K562 (cell line): ENCODE data around the gene INPP5D.

Experiments
- KDM2B ChIP-seq: fragments of 250-450 bp; sonication (Bioruptor Pico); IDR thresholded peaks from 2 replicates; pipeline ENCODE4 v1.8.0; 2021; ENCODE audit warnings: mild to moderate bottlenecking, moderate library complexity
- PHF21A ChIP-seq: fragments of 450-650 bp; IDR thresholded peaks from 2 replicates; pipeline ENCODE4 v1.6.1; 2017; ENCODE audit warnings: low read depth, borderline replicate concordance
- TCF7L2 ChIP-seq: fragments of 150-350 bp; IDR thresholded peaks from 2 replicates; pipeline ENCODE4 v1.6.1; 2016; ENCODE audit warnings: low read depth, mild to moderate bottlenecking, low read length, moderate library complexity
- TF ChIP-seq, protein P1 (sequence below), 3 experiments: IDR thresholded peaks in 2 of 3; conservative IDR thresholded peaks in 1 of 3; 2 replicates each; pipeline ENCODE4 v1.5.1; 2011 to 2012; ENCODE audit warnings: low read length in 3 of 3, mild to moderate bottlenecking in 3 of 3, control low read depth in 2 of 3, improper control_type of control experiment in 1 of 3, inconsistent platforms in 1 of 3, low read depth in 1 of 3, mixed read lengths in 1 of 3, moderate library complexity in 1 of 3; ENCODE audit not compliant: insufficient read depth in 2 of 3

DNA sequence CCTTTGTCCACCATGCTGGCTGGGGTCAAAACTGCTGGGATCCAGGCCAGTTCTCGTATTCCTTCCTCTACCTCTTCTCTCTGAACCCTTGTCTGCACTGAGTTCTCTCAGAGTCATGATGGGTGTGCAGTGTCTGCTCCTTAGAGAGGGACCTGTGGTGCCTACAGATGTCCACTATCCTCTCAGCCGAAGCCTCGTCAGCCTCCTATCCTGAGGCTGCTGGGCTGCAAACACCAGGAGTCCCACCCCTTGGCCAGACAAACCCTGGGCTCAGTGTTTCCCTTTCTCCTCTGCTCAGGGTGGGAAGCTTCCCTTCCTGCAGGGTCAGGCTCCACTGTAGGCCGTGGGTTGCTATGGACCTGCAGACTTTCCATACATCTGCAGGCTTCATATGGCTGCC lies 2.3 kb downstream of the INPP5D start:
- TF ChIP-seq KDM2B (CRISPR knock-in tag) (no peak), TCF7L2 (no peak), PHF21A (no peak)
- TF ChIP-seq, protein P1, sequence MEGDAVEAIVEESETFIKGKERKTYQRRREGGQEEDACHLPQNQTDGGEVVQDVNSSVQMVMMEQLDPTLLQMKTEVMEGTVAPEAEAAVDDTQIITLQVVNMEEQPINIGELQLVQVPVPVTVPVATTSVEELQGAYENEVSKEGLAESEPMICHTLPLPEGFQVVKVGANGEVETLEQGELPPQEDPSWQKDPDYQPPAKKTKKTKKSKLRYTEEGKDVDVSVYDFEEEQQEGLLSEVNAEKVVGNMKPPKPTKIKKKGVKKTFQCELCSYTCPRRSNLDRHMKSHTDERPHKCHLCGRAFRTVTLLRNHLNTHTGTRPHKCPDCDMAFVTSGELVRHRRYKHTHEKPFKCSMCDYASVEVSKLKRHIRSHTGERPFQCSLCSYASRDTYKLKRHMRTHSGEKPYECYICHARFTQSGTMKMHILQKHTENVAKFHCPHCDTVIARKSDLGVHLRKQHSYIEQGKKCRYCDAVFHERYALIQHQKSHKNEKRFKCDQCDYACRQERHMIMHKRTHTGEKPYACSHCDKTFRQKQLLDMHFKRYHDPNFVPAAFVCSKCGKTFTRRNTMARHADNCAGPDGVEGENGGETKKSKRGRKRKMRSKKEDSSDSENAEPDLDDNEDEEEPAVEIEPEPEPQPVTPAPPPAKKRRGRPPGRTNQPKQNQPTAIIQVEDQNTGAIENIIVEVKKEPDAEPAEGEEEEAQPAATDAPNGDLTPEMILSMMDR (IDR thresholded peaks at IDR 0.05 in 2 of 3, conservative IDR thresholded peaks at IDR 0.05 in 1 of 3; ENCODE audit: insufficient read depth in 2 of 3, low read depth in 1 of 3, low read length in 3 of 3), result no peak
